GM19468 (cell line): ENCODE results near the gene KATNB1.
"Not testable (repeated sequence)": the region's sequence is repeated elsewhere in the genome, so short reads cannot be mapped to it uniquely, and the experiment has no call there.

ENCODE experiments used
- ATAC-seq: cut with Tn5 transposase; IDR thresholded peaks from one replicate; pipeline ENCODE4 v1.9.1; 2021; ENCODE audit warnings: mild to moderate bottlenecking, moderate library complexity, moderate number of reproducible peaks; ENCODE audit not compliant: unreplicated experiment; ENCODE audit errors: extremely low read depth

KATNB1 gene

GRCh38 chr16:57724531-57724930 lies 11.0 kb upstream of the KATNB1 start:
- ATAC-seq = no peak

GRCh38 chr16:57725151-57725550 lies 10.4 kb upstream of the KATNB1 start:
- no peak for ATAC-seq

- no peak for ATAC-seq
Measured at GRCh38 chr16:57725554-57725953, 10.0 kb upstream of the KATNB1 start.

DNA sequence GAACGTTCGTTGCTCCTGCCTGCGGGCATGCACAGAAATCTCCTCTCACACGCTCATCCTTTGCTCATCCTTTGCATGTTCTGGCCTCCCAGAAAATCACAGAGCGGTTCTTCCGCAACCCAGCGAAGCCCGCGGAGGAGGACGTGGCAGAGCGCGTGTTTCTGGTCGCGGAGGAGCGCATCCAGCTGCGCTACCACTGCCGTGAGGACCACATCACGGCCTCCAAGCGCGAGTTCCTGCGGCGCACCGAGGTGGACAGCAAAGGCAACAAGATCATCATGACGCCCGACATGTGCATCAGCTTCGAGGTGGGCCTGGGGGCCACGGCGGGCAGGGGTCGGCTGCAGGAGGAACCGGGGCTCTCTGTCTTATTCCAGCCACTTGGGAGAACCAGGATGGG lies 9.6 kb upstream of the KATNB1 start:
- no peak for ATAC-seq

GRCh38 chr16:57726433-57726947 lies 9.1 kb upstream of the KATNB1 start:
- no peak for ATAC-seq

GRCh38 chr16:57727610-57728009 lies 8.0 kb upstream of the KATNB1 start:
- ATAC-seq = no peak

DNA sequence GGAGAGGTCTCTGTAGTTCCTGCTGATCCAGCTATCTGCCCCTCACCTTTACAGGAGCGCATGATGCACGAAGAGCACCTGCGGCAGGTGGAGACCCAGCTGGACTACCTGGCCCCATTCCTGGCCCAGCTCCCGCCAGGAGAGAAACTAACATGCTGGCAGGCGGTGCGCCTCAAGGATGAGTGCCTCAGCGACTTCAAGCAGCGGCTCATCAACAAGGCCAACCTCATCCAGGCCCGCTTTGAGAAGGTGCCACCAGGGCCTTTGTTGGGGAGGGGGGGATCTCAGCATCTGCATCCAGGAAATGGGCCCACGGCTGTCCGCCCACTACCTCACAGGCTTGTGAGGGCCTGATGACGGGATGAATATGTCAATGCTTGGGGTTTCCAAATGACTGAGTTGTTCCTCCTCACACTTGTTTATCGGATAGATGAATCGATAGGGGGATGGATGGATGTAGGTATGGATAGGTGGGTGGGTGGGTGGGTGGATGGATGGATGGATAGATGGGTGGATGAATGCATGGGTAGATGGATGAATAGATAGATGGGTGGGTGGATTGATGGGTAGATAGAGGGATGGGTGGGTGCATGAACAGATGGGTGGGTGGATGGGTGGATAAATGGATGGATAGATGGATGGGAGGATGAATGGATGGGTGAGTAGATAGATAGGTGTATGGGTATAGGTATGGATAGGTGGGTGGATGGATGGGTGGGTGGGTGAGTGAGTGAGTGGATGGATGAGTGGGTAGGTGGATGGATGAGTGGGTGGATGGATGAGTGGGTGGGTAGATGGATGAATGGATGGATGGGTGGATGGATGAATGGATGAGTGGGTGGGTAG lies 7.0 kb upstream of the KATNB1 start:
- ATAC-seq = no peak

DNA sequence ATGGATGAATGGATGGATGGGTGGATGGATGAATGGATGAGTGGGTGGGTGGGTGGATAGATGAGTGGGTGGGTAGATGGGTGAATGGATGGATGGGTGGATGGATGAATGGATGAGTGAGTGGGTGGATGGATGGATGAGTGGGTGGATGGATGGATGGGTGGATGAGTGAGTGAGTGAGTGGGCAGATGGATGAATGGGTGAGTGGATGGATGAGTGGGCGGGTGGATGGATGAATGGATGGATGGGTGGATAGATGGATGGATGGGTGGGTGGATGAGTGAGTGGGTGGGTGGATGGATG lies 6.4 kb upstream of the KATNB1 start:
- no peak for ATAC-seq

GRCh38 chr16:57729852-57730251 lies 5.7 kb upstream of the KATNB1 start:
- ATAC-seq = not testable (repeated sequence)

DNA sequence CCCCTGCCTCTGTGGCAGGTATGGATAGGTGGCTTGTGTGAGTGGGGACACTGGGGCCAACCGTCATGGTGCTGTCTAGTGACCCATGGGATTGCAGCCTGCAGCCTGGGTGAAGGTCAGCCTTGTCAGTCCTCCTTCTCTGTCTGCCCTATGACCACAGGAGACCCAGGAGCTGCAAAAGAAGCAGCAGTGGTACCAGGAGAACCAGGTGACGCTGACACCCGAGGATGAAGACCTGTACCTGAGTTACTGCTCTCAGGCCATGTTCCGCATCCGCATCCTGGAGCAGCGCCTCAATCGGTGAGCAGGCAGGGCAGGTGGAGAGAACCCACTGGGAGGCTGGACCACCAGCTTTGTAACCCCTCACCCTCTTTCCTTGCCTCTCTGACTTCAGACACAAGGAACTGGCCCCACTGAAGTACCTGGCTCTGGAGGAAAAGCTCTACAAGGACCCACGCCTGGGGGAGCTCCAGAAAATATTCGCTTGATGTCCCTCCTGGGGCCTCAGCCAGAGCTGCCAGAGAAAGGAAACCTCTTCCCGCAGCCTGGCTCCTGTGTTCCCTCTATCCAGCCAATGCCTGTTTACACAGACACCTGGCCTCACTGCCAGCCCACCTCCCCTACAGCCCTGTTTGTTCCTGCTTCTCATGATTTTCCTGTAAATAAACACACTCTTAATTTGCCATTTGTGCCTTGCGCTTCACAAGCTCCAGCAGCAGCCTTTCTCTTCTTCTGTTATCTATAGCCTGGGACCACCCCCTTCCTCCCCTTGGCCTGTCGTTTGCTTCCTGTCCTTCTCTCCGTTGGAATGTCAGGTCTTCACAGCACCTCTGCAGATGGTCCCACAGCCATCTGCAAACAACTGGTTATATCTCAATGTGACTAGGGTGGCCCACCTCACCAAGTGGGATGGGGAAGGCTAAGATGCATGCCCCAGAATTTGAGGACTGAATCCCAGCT lies 4.5 kb upstream of the KATNB1 start:
- ATAC-seq = no peak

DNA sequence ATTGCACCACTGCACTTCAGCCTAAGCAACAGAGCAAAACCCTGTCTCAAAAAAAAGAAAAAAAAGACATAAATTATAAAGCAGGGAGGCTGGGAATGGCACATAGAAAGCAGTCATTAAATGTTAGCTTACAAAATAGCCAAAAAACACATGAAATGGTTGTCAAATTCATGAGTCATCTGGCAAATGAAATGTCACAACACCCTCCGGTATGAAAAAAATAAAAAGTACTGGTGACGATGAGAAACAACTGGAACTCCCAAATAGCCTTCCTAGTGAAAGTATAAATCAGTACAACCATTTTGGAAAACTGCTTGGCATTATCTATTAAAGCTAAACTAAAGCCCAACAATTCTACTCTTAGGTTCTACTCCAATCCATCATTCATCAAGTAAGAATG lies 3.5 kb upstream of the KATNB1 start:
- no peak for ATAC-seq

GRCh38 chr16:57732714-57733113 lies 2.9 kb upstream of the KATNB1 start:
- ATAC-seq = no peak

- no peak for ATAC-seq
Measured at GRCh38 chr16:57734308-57734924, 1.2 kb upstream of the KATNB1 start.

DNA sequence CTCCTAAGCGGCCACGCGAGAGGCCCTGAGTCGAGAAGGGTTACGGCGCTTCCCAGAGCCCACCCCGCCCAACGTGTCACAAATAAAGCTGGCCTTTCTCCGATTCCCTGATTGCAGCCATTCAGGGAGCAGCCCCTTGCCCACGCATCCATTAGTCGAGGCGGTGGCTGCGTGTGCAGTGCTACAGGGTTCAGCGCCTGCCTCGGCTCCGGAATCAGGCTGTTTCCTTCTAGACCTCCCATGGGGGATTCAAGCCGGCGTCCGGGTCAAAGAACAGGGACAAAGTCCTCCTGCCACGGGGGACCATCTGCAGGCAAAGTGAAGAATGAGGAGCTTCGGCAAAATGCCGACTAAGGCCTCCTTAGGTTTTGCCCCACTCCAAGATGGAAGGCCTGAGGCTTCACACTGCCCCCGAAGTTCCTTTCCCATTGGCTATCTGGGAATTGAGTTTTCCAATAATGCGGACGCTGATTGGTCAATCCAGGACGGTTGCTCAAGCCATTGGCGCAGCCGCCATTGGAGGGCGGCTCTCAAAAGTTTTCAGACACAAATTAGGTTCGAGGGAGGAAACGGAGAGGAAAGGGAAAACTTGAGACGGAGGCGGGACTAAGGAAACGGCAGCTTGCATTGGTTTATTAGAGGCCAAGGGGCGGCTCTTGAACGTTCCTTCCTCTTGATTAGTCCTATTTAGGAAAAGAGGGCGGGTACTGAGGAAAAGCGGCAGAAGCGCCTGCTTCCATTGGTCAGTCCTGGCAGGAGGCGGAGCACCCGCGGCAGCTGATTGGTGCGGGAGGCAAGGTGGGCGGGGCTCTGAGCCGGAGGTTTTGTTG lies 430 bp upstream of the KATNB1 start:
- ATAC-seq = peak; percentile 77

DNA sequence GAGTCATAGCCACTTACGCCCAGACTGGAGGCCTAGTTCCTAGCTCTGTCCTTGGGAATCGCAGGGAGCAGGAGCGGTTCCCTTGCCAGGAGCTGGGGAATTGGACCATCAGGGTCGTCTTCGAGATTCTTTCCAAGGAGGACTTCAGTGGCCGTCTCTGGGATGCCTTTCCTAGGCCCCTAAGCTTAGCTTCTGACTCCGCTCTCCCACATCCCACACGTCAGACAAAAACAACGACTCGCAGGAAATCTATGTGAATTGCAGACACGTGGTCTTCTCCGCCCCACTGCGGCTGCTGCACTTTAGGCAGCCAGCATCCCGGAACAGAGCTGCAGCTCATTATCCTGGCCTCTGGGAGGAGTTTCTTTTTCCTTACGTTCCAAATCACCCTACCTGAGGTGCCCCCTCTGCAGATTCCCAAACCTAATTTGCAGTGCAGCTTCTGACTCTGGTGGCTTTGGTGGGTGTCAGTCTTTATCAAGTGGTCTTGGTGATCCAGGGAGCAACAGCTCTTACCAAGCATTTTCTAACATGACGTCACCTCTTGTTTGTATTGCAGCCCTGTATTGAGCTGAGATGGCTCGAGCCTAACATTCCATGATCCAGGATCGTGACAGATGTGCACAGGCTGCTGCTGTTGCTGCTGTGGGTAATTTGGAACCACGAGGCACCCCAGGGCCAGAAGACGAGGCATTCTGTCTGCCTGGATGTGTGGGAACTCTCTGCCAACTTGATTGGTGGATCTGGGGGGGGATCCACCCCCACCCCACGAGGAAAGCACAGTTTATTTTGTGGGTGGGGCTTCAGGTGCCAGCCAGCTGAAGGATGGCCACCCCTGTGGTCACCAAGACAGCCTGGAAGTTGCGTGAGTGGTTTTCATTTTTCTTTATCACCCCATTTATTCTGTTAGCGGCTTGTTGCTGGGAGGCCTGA lies 1.1 kb downstream of the KATNB1 start:
- ATAC-seq = no peak

GRCh38 chr16:57738844-57739243 lies 3.3 kb downstream of the KATNB1 start:
- no peak for ATAC-seq

DNA sequence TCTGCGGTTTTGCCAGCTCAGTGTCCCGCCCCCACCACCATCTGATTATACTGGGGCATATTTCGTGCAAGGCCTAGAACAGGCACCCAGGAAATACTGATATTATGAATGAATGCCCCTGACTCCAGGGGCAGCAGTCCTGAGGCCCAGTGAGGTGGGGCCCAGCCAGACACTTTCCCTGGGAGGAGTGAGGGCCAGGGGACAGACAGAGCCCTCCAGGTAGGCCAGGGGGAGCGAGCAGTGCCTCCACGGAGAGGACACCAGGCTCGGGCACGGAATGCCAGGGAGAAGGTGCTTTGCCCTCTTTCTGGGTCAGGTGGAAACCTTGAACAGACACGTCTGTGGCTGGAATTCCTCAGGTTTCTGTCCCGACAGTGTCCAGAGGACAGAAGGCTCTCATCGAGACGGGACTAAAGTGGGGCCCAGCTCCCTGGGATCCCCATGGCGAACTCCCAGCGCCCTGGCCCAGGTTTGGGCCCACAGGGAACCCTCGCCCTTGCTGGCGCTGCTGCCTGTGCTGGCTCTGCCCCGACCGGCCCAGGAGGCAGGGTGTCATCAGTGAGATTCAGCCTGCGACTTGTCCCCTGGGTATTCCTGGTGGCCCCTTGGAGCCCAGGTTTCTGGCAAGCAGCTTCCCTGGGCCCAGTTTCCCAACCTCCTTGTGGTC lies 4.3 kb downstream of the KATNB1 start:
- ATAC-seq = no peak

- no peak for ATAC-seq
Measured at GRCh38 chr16:57740423-57741071, 5.0 kb downstream of the KATNB1 start.
